GM13977 (cell line): Measurements from ENCODE around the gene ARG2.
"Not testable (repeated sequence)": the region's sequence is repeated elsewhere in the genome, so short reads cannot be mapped to it uniquely, and the experiment has no call there.

Experiments used
- DNase-seq: peaks from one replicate; pipeline ENCODE4 v3.0.0; 2012; ENCODE audit warnings: low spot score
- in situ Hi-C: fragments of 300-500 bp; cut with MboI; formaldehyde crosslinking; loops from one replicate; pipeline ENCODE4 v1.12.0; 2022; ENCODE audit warnings: low sequenced_read_pairs, low pct_unique_long_range_greater_than_20kb, mixed read lengths, inconsistent platforms; ENCODE audit not compliant: unreplicated experiment
- TF ChIP-seq, protein P1 (sequence below): IDR thresholded peaks from 2 replicates; pipeline ENCODE4 v1.5.1; 2012; ENCODE audit warnings: mild to moderate bottlenecking, control low read depth; ENCODE audit not compliant: insufficient read depth; ENCODE audit errors: extremely low read depth, missing control alignments

The ARG2 gene

GRCh38 chr14:67622675-67623074 lies 3.0 kb downstream of the ARG2 start:
- in situ Hi-C loops, result no loop called here
- no peak for DNase-seq
- TF ChIP-seq, protein P1, sequence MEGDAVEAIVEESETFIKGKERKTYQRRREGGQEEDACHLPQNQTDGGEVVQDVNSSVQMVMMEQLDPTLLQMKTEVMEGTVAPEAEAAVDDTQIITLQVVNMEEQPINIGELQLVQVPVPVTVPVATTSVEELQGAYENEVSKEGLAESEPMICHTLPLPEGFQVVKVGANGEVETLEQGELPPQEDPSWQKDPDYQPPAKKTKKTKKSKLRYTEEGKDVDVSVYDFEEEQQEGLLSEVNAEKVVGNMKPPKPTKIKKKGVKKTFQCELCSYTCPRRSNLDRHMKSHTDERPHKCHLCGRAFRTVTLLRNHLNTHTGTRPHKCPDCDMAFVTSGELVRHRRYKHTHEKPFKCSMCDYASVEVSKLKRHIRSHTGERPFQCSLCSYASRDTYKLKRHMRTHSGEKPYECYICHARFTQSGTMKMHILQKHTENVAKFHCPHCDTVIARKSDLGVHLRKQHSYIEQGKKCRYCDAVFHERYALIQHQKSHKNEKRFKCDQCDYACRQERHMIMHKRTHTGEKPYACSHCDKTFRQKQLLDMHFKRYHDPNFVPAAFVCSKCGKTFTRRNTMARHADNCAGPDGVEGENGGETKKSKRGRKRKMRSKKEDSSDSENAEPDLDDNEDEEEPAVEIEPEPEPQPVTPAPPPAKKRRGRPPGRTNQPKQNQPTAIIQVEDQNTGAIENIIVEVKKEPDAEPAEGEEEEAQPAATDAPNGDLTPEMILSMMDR, result no peak

DNA sequence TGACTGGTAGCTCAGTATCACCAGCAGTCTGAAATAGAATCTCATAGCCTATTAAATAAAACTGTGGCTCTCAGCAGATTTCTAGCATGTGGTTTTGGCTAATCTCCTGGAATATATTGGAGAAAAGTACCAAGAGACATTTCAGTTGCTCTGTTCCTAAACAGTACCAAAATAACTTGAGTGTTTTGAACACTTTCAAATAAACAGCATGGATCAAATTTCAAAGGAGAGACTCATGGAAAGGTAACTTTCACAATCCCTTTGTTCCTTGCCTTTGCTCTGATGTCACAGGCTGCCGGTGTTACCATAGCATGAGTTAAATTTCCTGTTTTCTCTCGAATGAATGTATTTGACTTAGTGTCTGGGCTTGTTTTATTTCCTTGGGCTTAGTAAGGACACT lies 3.4 kb downstream of the ARG2 start:
- in situ Hi-C loops, result no loop called here
- DNase-seq, result no peak
- TF ChIP-seq, protein P1, result no peak

- in situ Hi-C loops, DNase-seq: not testable (repeated sequence)
These were observed 6.4 kb downstream of the ARG2 start for GRCh38 chr14:67626131-67626530.

DNA sequence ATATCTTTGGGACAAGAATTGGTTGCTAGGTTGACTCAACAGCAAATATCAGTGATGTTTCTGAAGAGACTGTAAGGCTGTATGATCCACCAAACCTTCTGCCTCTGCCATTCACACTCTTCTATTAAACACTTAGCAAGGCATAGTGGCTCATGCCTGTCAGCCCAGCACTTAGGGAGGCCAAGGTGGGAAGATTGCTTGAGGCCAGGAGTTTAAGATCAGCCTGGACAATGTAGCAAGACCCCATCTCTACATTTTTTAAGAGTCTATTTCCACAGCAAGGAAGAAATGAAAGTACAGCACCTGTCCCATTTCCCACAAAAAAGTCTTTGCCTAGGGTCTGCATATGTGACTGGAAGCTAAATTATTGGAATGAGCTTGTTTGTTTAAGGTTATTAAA lies 7.8 kb downstream of the ARG2 start:
- TF ChIP-seq, protein P1, result no peak
- DNase-seq, result no peak
- in situ Hi-C loops, result no loop called here

- TF ChIP-seq, protein P1, result no peak
- in situ Hi-C loops, result no loop called here
- DNase-seq, result no peak
These were observed 10.5 kb downstream of the ARG2 start for GRCh38 chr14:67630186-67630585.

DNA sequence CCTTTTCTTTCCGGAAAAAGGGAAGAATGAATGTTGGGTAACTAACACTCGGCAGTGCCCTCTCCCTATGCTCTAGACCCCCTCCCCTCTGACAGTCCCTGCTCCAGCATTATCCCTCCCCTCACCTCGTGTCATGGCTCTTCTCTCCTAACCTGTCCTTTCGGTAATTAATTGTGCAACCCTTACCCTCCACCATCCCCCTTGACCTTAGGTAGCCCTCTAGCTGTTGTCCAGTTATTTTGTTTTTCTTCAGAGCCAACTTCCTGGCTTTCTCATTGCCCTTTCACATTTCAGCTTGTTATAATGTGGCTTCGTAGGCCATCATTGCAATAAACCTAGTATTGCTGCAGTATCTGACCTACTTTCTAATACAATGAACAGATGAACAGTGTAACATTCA lies 11.2 kb downstream of the ARG2 start:
- no peak for DNase-seq
- TF ChIP-seq, protein P1, result no peak
- in situ Hi-C loops, result no loop called here

GRCh38 chr14:67633451-67634147 lies 13.9 kb downstream of the ARG2 start:
- TF ChIP-seq, protein P1, result no peak
- no peak for DNase-seq
- in situ Hi-C loops, result no loop called here
